GM12892 (cell line): ENCODE measurements around the gene HCK.

Experiments
- POLR2A ChIP-seq: IDR thresholded peaks from 2 replicates; pipeline ENCODE4 v1.6.1; 2011; ENCODE audit warnings: low read depth, low read length, control low read depth
- TAF1 ChIP-seq: IDR thresholded peaks from 2 replicates; pipeline ENCODE4 v1.6.1; 2011; ENCODE audit warnings: low read depth, mild to moderate bottlenecking, control low read depth, low read length, borderline replicate concordance

- TF ChIP-seq POLR2A (no peak), TAF1 (no peak)
These were observed 7.1 kb downstream of the HCK start for GRCh38 chr20:32059189-32059588.
